OCI-LY3 (cell line): ENCODE data around the gene FAM151A.

Source experiments
- H2AFZ ChIP-seq: fragments of 200-600, 300-600 bp; shearing (Covaris generic); 2 replicates; pipeline ENCODE4 v1.6.0; 2014; ENCODE audit warnings: antibody characterized with exemption, low read depth, low read length
- H3K27ac ChIP-seq: fragments of 200-600, 300-600 bp; sonication (generic); 2 replicates; pipeline ENCODE4 v1.5.1; 2014; ENCODE audit warnings: mild to moderate bottlenecking, low read length, moderate library complexity, mixed read lengths
- H3K27me3 ChIP-seq: fragments of 200-600, 300-600 bp; sonication (generic); 2 replicates; pipeline ENCODE4 v1.6.1; 2014; ENCODE audit warnings: low read depth, low read length, mixed read lengths
- H3K36me3 ChIP-seq: fragments of 200-600, 300-600 bp; sonication (generic); replicated peaks from 2 replicates; pipeline ENCODE3; 2014; ENCODE audit warnings: low read depth, low read length, mixed read lengths
- H3K4me1 ChIP-seq: fragments of 300-600, 200-600 bp; sonication (generic); 2 replicates; pipeline ENCODE4 v1.6.1; 2014; ENCODE audit warnings: low read length, mixed read lengths
- H3K4me2 ChIP-seq: fragments of 200-600, 300-600 bp; sonication (generic); 2 replicates; pipeline ENCODE4 v1.6.1; 2014; ENCODE audit warnings: low read length, mixed read lengths
- H3K4me3 ChIP-seq: fragments of 300-600, 200-600 bp; sonication (generic); 2 replicates; pipeline ENCODE4 v1.5.1; 2014; ENCODE audit warnings: antibody characterized with exemption, mild to moderate bottlenecking, low read length, moderate library complexity
- H3K79me2 ChIP-seq: fragments of 300-600, 200-600 bp; shearing (Covaris generic); 2 replicates; pipeline ENCODE4 v1.6.1; 2014; ENCODE audit warnings: mild to moderate bottlenecking, low read length, mixed read lengths
- H3K9ac ChIP-seq: fragments of 300-600, 200-600 bp; shearing (Covaris generic); 2 replicates; pipeline ENCODE4 v1.6.0; 2014; ENCODE audit warnings: mild to moderate bottlenecking, low read length, moderate library complexity
- H3K9me3 ChIP-seq: fragments of 200-600, 300-600 bp; shearing (Covaris generic); 2 replicates; pipeline ENCODE4 v1.6.1; 2014; ENCODE audit warnings: low read length, mixed read lengths; ENCODE audit not compliant: insufficient read depth
- H4K20me1 ChIP-seq: fragments of 200-600, 300-600 bp; sonication (generic); 2 replicates; pipeline ENCODE4 v1.6.1; 2016; ENCODE audit warnings: low read length, mixed read lengths; ENCODE audit not compliant: insufficient read depth
- CTCF ChIP-seq: fragments of 200-600, 300-600 bp; sonication (generic); IDR thresholded peaks from 2 replicates; pipeline ENCODE4 v1.5.1; 2014; ENCODE audit warnings: antibody characterized with exemption, low read length, low read depth
- EZH2phosphoT487 ChIP-seq: fragments of 200-600 bp; shearing (Covaris generic); IDR thresholded peaks from 2 replicates; pipeline ENCODE4 v1.6.1; 2018; ENCODE audit warnings: antibody characterized with exemption, mixed run types, low read depth

Gene FAM151A

GRCh38 chr1:54565113-54565501 lies 58.2 kb downstream of the FAM151A start:
- no peaks in the 10 kb centered on the region for H3K27me3 ChIP-seq
- H3K4me1 ChIP-seq: no peaks in the 10 kb centered on the region
- no peak overlapping the region for H3K4me3 ChIP-seq
- no peak overlapping the region for H3K27ac ChIP-seq
- no peak overlapping the region for H3K9ac ChIP-seq
- TF ChIP-seq CTCF (no peak), EZH2phosphoT487 (no peak)
- H3K9me3 ChIP-seq: no peaks in the 10 kb centered on the region
- no peak overlapping the region for H2AFZ ChIP-seq
- no peaks in the 10 kb centered on the region for H4K20me1 ChIP-seq
- H3K4me2 ChIP-seq: no peak overlapping the region
- H3K79me2 ChIP-seq: no peaks in the 10 kb centered on the region
- H3K36me3 ChIP-seq: no peaks in the 10 kb centered on the region

GRCh38 chr1:54564312-54565112 lies 58.8 kb downstream of the FAM151A start:
- H3K4me1 ChIP-seq: no peaks in the 10 kb centered on the region
- no peaks in the 10 kb centered on the region for H3K9me3 ChIP-seq
- no peak overlapping the region for H3K9ac ChIP-seq
- H3K27me3 ChIP-seq: no peaks in the 10 kb centered on the region
- TF ChIP-seq CTCF (no peak), EZH2phosphoT487 (no peak)
- no peak overlapping the region for H2AFZ ChIP-seq
- no peaks in the 10 kb centered on the region for H4K20me1 ChIP-seq
- H3K27ac ChIP-seq: no peak overlapping the region
- H3K79me2 ChIP-seq: no peaks in the 10 kb centered on the region
- H3K4me2 ChIP-seq: no peak overlapping the region
- H3K36me3 ChIP-seq: no peaks in the 10 kb centered on the region
- H3K4me3 ChIP-seq: no peak overlapping the region

GRCh38 chr1:54559771-54560231 lies 63.5 kb downstream of the FAM151A start:
- H3K27ac ChIP-seq: no peak overlapping the region
- TF ChIP-seq EZH2phosphoT487 (no peak), CTCF (no peak)
- no peaks in the 10 kb centered on the region for H3K4me1 ChIP-seq
- peaks cover 7% of the 10 kb centered on the region; the same call in 1 of the 2 replicates for H3K27me3 ChIP-seq
- no peaks in the 10 kb centered on the region for H3K9me3 ChIP-seq
- H3K9ac ChIP-seq: no peak overlapping the region
- no peaks in the 10 kb centered on the region for H3K36me3 ChIP-seq
- H4K20me1 ChIP-seq: no peaks in the 10 kb centered on the region
- no peak overlapping the region for H2AFZ ChIP-seq
- H3K79me2 ChIP-seq: no peaks in the 10 kb centered on the region
- H3K4me2 ChIP-seq: no peak overlapping the region
- no peak overlapping the region for H3K4me3 ChIP-seq
